Measurements from ENCODE around the gene MEGF8.

MEGF8 gene

GRCh38 chr19:42392165-42392564 lies 66.7 kb downstream of the MEGF8 start:
- DNase-seq, result no peak

DNA sequence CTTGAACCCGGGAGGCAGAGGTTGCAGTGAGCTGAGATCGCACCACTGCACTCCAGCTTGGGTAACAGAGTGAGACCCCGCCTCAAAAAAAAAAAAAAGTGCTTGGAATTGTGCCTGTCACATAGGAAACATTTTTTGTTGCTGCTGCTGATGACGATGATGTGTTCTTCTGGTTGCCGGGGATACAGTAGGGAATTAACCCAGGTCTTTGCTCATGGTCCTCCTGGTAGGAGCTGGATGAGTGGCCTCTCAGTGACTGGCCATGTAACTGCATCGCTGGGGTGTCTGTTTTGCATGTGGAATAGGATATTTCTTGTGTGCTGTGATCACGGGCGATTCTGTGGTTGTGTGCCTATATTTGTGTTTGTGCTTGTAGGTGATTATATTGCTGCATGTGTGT lies 69.3 kb downstream of the MEGF8 start:
- DNase-seq, result no peak

- peak; percentile 100 for DNase-seq
Observed at GRCh38 chr19:42396381-42397262, 71.2 kb downstream of the MEGF8 start.

GRCh38 chr19:42397263-42398166 lies 72.1 kb downstream of the MEGF8 start:
- no peak for DNase-seq

DNA sequence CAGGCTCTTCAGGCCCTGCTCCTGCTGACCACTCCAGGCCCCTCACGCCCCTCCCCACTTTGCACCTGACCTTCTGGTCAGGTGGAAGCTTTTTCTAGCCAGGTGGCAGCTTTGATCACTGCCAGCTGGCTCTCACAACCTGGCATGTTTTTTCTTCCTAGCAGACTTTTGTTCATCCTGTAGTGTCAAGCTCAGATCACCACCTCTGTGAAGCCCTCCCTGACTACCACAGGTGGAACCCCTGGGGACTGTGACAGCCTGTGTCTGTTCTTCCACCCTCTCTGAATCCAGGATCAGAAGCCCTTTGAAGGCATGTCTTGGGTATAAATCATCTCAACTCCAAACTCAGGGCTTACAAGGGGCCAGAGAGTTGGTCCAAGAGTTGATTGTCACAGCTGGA lies 75.0 kb downstream of the MEGF8 start:
- DNase-seq, result no peak

DNA sequence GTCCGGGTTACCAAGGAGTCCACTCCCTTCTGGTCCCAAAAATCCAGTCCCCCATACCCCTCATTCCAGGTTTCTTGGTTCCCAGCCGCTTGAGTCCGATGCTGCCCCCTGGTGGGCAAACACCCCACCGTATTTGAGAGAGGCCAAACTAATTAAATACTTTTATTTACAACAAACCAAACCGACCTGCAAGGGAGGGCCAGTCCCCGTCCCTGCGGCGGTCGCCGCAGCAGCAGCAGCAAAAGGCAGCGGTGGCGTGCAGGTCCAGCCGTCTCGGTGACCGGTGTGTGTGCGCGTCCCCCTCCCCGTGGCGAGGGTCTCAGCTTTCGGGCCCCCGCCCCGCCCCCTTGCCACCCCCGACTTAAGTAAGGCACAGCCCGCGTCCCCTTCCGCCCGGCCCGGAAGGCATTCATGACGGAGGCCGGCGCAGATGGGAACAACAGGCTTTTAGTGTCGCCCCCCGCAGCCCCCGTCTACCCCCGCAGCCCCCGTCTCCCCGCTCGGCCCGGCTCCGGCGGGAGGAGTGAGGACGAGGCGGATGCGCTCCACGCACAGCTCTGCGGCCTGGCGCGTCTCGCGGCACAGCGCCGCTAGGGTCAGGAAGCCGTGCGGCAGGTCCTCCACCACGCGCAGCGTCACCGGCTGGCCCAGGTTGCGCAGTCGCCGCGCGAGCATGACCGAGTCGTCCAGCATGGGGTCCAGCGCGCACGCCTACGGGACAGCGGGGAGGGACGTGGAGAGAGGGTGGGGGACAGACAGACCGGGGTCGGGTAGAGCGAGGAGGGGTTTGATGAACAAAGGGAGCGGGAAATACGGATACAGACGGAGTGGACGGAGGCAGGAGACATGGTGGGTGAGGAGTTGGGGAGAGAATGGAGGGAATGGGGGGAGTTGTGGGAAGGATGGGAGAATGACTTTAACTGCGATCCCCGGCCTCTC lies 76.2 kb downstream of the MEGF8 start:
- peak; percentile 92 for DNase-seq

DNA sequence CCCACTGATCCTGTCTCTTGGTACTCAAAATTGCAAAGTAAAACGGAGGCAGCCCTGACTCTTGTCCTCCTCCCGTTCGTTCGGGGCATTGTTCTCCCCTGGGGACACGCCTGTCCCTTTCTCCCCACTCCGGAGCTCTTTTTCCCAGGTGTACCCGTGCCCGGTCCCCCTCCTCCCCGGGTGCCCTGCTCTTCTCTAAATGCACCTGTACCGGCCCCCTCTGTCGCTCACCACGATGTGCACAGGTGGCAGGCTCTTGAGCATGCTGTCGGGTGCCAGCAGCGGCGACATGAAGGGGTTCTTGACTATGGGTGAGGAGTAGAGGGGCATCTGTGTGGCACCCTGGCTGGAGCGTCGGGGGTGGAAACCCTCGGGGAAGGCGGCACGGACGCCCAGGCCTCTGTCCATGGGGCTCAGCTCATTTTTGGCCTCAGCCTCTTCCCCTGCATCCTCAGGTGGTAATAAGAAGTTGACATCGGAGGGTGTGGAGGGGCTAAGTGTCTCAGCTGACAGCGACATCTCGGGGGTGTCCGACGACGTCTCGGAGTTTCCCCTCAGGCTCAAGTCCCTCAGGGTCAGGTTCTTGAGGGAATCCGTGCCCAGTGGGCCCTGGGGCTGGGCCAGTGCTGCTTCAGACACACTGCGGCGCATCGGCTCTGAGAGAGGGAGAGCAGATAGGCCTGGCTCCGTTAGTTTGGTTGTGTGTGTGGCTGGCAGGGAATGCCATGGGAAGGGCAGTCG lies 77.1 kb downstream of the MEGF8 start:
- DNase-seq, result no peak

- no peak for DNase-seq
Observed at GRCh38 chr19:42403586-42403985, 78.2 kb downstream of the MEGF8 start.

GRCh38 chr19:42406111-42406510 lies 80.7 kb downstream of the MEGF8 start:
- DNase-seq, result no peak

GRCh38 chr19:42407085-42407815 lies 81.8 kb downstream of the MEGF8 start:
- DNase-seq, result no peak

GRCh38 chr19:42407816-42408175 lies 82.4 kb downstream of the MEGF8 start:
- DNase-seq, result no peak

DNA sequence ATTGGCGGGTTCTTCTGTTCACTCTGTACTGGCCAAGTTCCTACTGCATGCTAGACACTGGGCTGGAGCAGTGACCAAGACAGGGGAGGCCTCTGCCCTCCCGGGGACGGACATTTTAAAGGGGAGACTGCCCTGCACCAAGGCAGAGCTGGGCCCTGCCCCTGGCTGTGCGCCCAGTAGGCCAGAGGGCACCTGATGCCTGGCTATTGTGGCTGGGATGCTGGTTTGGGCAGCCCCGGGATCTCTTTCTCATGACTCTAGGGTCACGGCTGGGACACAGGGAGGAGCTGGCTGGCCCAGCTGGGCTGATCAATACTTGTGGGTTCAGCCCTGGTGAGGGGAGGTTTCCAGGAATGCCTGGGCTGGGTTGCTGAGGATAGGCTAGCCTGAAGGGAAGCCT lies 84.0 kb downstream of the MEGF8 start:
- DNase-seq, result no peak

- no peak for DNase-seq
Observed at GRCh38 chr19:42410371-42410770, 84.9 kb downstream of the MEGF8 start.

GRCh38 chr19:42411581-42412178 lies 86.2 kb downstream of the MEGF8 start:
- no peak for DNase-seq

DNA sequence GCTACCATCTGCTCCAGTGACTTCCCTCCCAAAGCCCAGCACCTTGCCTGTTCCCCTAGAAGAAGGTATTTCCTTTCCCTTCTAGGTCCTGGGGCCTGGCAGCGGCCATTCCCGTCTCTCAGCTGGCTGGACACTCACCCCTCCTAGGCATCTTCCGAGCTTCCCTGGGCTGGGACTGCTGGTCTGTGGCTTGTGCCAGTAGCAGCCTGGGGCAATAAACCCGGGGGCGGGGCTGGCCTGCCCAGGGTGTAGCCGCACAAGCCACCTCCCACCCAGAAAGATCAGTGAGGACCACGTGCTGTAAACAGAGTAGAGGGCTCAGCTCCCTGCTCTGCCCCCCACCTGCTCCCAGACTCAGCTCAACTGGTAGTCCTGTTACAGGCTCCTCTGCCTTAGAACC lies 86.8 kb downstream of the MEGF8 start:
- DNase-seq, result no peak

GRCh38 chr19:42412661-42413076 lies 87.2 kb downstream of the MEGF8 start:
- no peak for DNase-seq

GRCh38 chr19:42419309-42419708 lies 93.9 kb downstream of the MEGF8 start:
- DNase-seq, result no peak

- DNase-seq, result peak; percentile 84
Observed at GRCh38 chr19:42420055-42420544, 94.7 kb downstream of the MEGF8 start.

GRCh38 chr19:42421101-42421500 lies 95.7 kb downstream of the MEGF8 start:
- DNase-seq, result no peak

GRCh38 chr19:42421591-42422031 lies 96.2 kb downstream of the MEGF8 start:
- DNase-seq, result no peak

All from activated CD8-positive, alpha-beta memory T cell treated with anti-CD3 and anti-CD28 coated beads for 24 hours (primary cell).